Measurements from ENCODE around the gene SLC9A9.

Gene SLC9A9

DNA sequence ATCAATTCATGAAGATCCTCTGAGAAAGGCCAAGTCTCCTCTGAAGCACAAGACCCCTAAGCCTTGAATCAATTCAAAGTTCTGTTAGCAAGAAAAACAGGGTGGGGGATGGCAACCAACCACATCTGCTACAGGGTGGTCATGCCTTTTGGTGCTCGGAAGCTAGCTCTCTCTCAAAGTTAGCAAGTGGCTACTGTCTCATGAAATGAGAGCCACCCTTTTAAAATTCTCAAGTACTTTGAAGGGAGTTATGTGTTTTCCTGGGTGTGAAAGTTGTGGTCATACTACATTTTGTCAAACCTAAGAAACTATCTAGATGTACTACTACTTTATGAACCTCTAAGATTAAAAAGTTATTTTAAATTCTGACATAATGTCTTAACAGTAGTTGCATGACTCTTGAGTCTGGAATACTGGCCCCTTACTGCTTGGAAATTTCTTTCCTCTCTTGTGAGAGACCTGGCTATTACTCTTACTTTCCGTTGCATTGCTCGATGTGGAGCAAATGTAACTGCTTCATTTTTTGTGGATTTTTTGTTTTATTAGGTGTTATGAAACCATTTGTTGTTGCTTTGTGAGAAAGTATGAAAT, 612.6 kb downstream of the SLC9A9 start:
- Histone ChIP-seq H3K27ac (replicated peaks) (no peak overlapping the region), H3K4me3 (replicated peaks; ENCODE audit: insufficient read depth, low read length) (no peak overlapping the region), H3K27me3 (ENCODE audit: insufficient read depth, poor library complexity, severe bottlenecking) (no peaks in the 10 kb centered on the region)
- TF ChIP-seq, protein P1, sequence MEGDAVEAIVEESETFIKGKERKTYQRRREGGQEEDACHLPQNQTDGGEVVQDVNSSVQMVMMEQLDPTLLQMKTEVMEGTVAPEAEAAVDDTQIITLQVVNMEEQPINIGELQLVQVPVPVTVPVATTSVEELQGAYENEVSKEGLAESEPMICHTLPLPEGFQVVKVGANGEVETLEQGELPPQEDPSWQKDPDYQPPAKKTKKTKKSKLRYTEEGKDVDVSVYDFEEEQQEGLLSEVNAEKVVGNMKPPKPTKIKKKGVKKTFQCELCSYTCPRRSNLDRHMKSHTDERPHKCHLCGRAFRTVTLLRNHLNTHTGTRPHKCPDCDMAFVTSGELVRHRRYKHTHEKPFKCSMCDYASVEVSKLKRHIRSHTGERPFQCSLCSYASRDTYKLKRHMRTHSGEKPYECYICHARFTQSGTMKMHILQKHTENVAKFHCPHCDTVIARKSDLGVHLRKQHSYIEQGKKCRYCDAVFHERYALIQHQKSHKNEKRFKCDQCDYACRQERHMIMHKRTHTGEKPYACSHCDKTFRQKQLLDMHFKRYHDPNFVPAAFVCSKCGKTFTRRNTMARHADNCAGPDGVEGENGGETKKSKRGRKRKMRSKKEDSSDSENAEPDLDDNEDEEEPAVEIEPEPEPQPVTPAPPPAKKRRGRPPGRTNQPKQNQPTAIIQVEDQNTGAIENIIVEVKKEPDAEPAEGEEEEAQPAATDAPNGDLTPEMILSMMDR (IDR thresholded peaks at IDR 0.05; ENCODE audit: insufficient read depth, low read length): no peak
- TF ChIP-seq POLR2AphosphoS5 (IDR thresholded peaks at IDR 0.05; ENCODE audit: low read depth): no peak
- TF ChIP-seq SPI1 (IDR thresholded peaks at IDR 0.05; ENCODE audit: borderline replicate concordance, low read depth): no peak
- TF ChIP-seq GABPA (IDR thresholded peaks at IDR 0.05; ENCODE audit: low read depth): no peak
- no peak for TF ChIP-seq REST (IDR thresholded peaks at IDR 0.05; ENCODE audit: insufficient replicate concordance, low read depth)
- DNase-seq (ENCODE audit: low read depth in 1 of 2, low spot score in 1 of 2): no peak

DNA sequence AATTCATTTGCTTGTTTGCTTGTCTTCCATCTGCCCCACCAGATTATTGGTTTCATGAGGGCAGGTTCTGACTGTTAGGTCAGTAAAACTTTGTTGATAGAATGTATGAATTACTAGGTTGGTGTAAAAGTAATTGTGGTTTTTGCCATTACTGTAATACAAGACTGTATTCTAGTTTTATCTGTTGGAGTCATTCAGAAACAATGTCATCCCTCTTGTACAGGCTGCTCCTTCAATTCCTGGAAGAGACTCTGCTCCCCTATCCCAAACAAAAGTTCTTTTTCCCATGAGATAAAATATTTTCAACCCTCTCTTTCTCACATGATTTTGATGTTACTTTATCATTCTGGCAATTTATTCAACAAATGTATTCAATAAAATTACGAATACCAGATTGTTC, 613.7 kb downstream of the SLC9A9 start:
- no peak for DNase-seq (ENCODE audit: low read depth in 1 of 2, low spot score in 1 of 2)
- no peaks in the 10 kb centered on the region for H3K27me3 ChIP-seq (ENCODE audit: insufficient read depth, poor library complexity, severe bottlenecking)
- no peak overlapping the region for H3K4me3 ChIP-seq (replicated peaks; ENCODE audit: insufficient read depth, low read length)
- H3K27ac ChIP-seq (replicated peaks): no peak overlapping the region
- TF ChIP-seq SPI1 (IDR thresholded peaks at IDR 0.05; ENCODE audit: borderline replicate concordance, low read depth) (no peak), POLR2AphosphoS5 (IDR thresholded peaks at IDR 0.05; ENCODE audit: low read depth) (no peak), REST (IDR thresholded peaks at IDR 0.05; ENCODE audit: insufficient replicate concordance, low read depth) (no peak), GABPA (IDR thresholded peaks at IDR 0.05; ENCODE audit: low read depth) (no peak)
- TF ChIP-seq, protein P1 (IDR thresholded peaks at IDR 0.05; ENCODE audit: insufficient read depth, low read length): no peak

- Histone ChIP-seq H3K27ac (replicated peaks) (no peak overlapping the region), H3K4me3 (replicated peaks; ENCODE audit: insufficient read depth, low read length) (no peak overlapping the region), H3K27me3 (ENCODE audit: insufficient read depth, poor library complexity, severe bottlenecking) (no peaks in the 10 kb centered on the region)
- no peak for DNase-seq (ENCODE audit: low read depth in 1 of 2, low spot score in 1 of 2)
- TF ChIP-seq, protein P1 (IDR thresholded peaks at IDR 0.05; ENCODE audit: insufficient read depth, low read length): no peak
- TF ChIP-seq REST (IDR thresholded peaks at IDR 0.05; ENCODE audit: insufficient replicate concordance, low read depth) (no peak), SPI1 (IDR thresholded peaks at IDR 0.05; ENCODE audit: borderline replicate concordance, low read depth) (no peak), GABPA (IDR thresholded peaks at IDR 0.05; ENCODE audit: low read depth) (no peak)
Measured at GRCh38 chr3:143232981-143233380, 615.3 kb downstream of the SLC9A9 start.

All from HL-60 (cell line).